ENCODE results near the gene PHGDH. TPM values are rescaled to one million over a fixed set of nuclear protein-coding genes. Genes with fewer than 3 reads are reported as not detected.
"Not testable (repeated sequence)": the region's sequence is repeated elsewhere in the genome, so short reads cannot be mapped to it uniquely, and the experiment has no call there.

Gene PHGDH
- total RNA-seq, 1 experiment from 2014 or later = 236 TPM

- DNase-seq (ENCODE audit: extremely low read depth, low read depth) = not testable (repeated sequence)
Measured at GRCh38 chr1:119696863-119697262, 14.9 kb upstream of the PHGDH start.

GRCh38 chr1:119697598-119697997, 14.1 kb upstream of the PHGDH start:
- DNase-seq (ENCODE audit: extremely low read depth, low read depth) = no peak

- DNase-seq (ENCODE audit: extremely low read depth, low read depth) = no peak
Measured at GRCh38 chr1:119700326-119700725, 11.4 kb upstream of the PHGDH start.

GRCh38 chr1:119701659-119702058, 10.1 kb upstream of the PHGDH start:
- DNase-seq (ENCODE audit: extremely low read depth, low read depth) = no peak

- no peak for DNase-seq (ENCODE audit: extremely low read depth, low read depth)
Measured at GRCh38 chr1:119702384-119702783, 9.3 kb upstream of the PHGDH start.

GRCh38 chr1:119703666-119704450, 7.9 kb upstream of the PHGDH start:
- DNase-seq (ENCODE audit: extremely low read depth, low read depth) = no peak

GRCh38 chr1:119706599-119706998, 5.1 kb upstream of the PHGDH start:
- not testable (repeated sequence) for DNase-seq (ENCODE audit: extremely low read depth, low read depth)

GRCh38 chr1:119711356-119711803, 354 bp upstream of the PHGDH start:
- not testable (repeated sequence) for DNase-seq (ENCODE audit: extremely low read depth, low read depth)

GRCh38 chr1:119712342-119713038, 756 bp downstream of the PHGDH start:
- peak; percentile 85 for DNase-seq (ENCODE audit: extremely low read depth, low read depth)

- no peak for DNase-seq (ENCODE audit: extremely low read depth, low read depth)
Measured at GRCh38 chr1:119713039-119713748, 1.5 kb downstream of the PHGDH start.

GRCh38 chr1:119713749-119714456, 2.2 kb downstream of the PHGDH start:
- DNase-seq (ENCODE audit: extremely low read depth, low read depth) = no peak

- DNase-seq (ENCODE audit: extremely low read depth, low read depth) = no peak
Measured at GRCh38 chr1:119714583-119714982, 2.8 kb downstream of the PHGDH start.

GRCh38 chr1:119715542-119715941, 3.8 kb downstream of the PHGDH start:
- DNase-seq (ENCODE audit: extremely low read depth, low read depth) = no peak

- DNase-seq (ENCODE audit: extremely low read depth, low read depth) = no peak
Measured at GRCh38 chr1:119718409-119718808, 6.7 kb downstream of the PHGDH start.

- no peak for DNase-seq (ENCODE audit: extremely low read depth, low read depth)
Measured at GRCh38 chr1:119718972-119719371, 7.2 kb downstream of the PHGDH start.

GRCh38 chr1:119720866-119721440, 9.2 kb downstream of the PHGDH start:
- DNase-seq (ENCODE audit: extremely low read depth, low read depth) = no peak

GRCh38 chr1:119721896-119722295, 10.2 kb downstream of the PHGDH start:
- no peak for DNase-seq (ENCODE audit: extremely low read depth, low read depth)

GRCh38 chr1:119724611-119725218, 13.0 kb downstream of the PHGDH start:
- no peak for DNase-seq (ENCODE audit: extremely low read depth, low read depth)

GRCh38 chr1:119725626-119726025, 13.9 kb downstream of the PHGDH start:
- no peak for DNase-seq (ENCODE audit: extremely low read depth, low read depth)

- DNase-seq (ENCODE audit: extremely low read depth, low read depth) = no peak
Measured at GRCh38 chr1:119727991-119728390, 16.3 kb downstream of the PHGDH start.

Measured in NCI-H460 (cell line).